Stimulated activated CD8-positive, alpha-beta memory T cell treated with anti-CD3 and anti-CD28 coated beads, Interleukin-7, amount 100 ng/mL, for 24 hours (primary cell): ENCODE results near the gene KRTAP12-2.
"Not testable (repeated sequence)": the region's sequence is repeated elsewhere in the genome, so short reads cannot be mapped to it uniquely, and the experiment has no call there.

Experiments
- DNase-seq: peaks from one replicate; pipeline ENCODE4 v3.0.0-alpha.2; 2020; ENCODE audit warnings: low read depth

The KRTAP12-2 gene

GRCh38 chr21:44684077-44684476, 17.4 kb upstream of the KRTAP12-2 start:
- no peak for DNase-seq

GRCh38 chr21:44682580-44683151, 15.9 kb upstream of the KRTAP12-2 start:
- no peak for DNase-seq

GRCh38 chr21:44681861-44682579, 15.3 kb upstream of the KRTAP12-2 start, which contains the start of gene KRTAP12-1:
Gene KRTAP12-1, minus strand, starts transcription at chr21:44682163. Its CDS starts 40 bp downstream, at chr21:44682123.
- no peak for DNase-seq

- no peak for DNase-seq
Observed at GRCh38 chr21:44681152-44681551, 14.4 kb upstream of the KRTAP12-2 start.

GRCh38 chr21:44677881-44678280, 11.2 kb upstream of the KRTAP12-2 start:
- DNase-seq = no peak

- DNase-seq = no peak
Observed at GRCh38 chr21:44671911-44672310, 5.2 kb upstream of the KRTAP12-2 start.

GRCh38 chr21:44670642-44671432, 4.1 kb upstream of the KRTAP12-2 start:
- no peak for DNase-seq

- no peak for DNase-seq
Observed at GRCh38 chr21:44667612-44668011, 885 bp upstream of the KRTAP12-2 start.

- DNase-seq = no peak
Observed at GRCh38 chr21:44664691-44665090, 2.0 kb downstream of the KRTAP12-2 start.

GRCh38 chr21:44661567-44661966, 5.2 kb downstream of the KRTAP12-2 start:
- not testable (repeated sequence) for DNase-seq

- DNase-seq = no peak
Observed at GRCh38 chr21:44658913-44659595, 7.7 kb downstream of the KRTAP12-2 start.

- DNase-seq = no peak
Observed at GRCh38 chr21:44658541-44658910, 8.2 kb downstream of the KRTAP12-2 start.

- DNase-seq = no peak
Observed at GRCh38 chr21:44657635-44658540, 8.8 kb downstream of the KRTAP12-2 start, which contains the start of gene KRTAP12-3. Gene KRTAP12-3, plus strand, starts transcription at chr21:44657932. Its CDS starts 48 bp downstream, at chr21:44657980.

- no peak for DNase-seq
Observed at GRCh38 chr21:44656868-44657267, 9.9 kb downstream of the KRTAP12-2 start.

- DNase-seq = no peak
Observed at GRCh38 chr21:44654576-44655175, 12.1 kb downstream of the KRTAP12-2 start, which contains the start of gene KRTAP12-4. Gene KRTAP12-4, minus strand, starts transcription at chr21:44654659. Its CDS starts 45 bp downstream, at chr21:44654614.

- DNase-seq = peak; percentile 15
Observed at GRCh38 chr21:44653656-44654575, 12.8 kb downstream of the KRTAP12-2 start.

- no peak for DNase-seq
Observed at GRCh38 chr21:44653123-44653522, 13.6 kb downstream of the KRTAP12-2 start.

- DNase-seq = no peak
Observed at GRCh38 chr21:44650973-44651675, 15.6 kb downstream of the KRTAP12-2 start.
